ENCODE measurements around the gene ARL2.
"Not testable (repeated sequence)": the region's sequence is repeated elsewhere in the genome, so short reads cannot be mapped to it uniquely, and the experiment has no call there.

ARL2 gene

GRCh38 chr11:65013888-65014725 lies at the start of gene ARL2:
ARL2 (plus strand) TSS chr11:65014160; CDS start chr11:65014208, 48 bp downstream.
- ATAC-seq = peak; percentile 79 to 82

- no peak for ATAC-seq
Measured at GRCh38 chr11:64967375-64967774, 46.6 kb upstream of the ARL2 start.

GRCh38 chr11:64969209-64969608 lies 44.8 kb upstream of the ARL2 start:
- ATAC-seq = no peak

- ATAC-seq = peak; percentile 74
Measured at GRCh38 chr11:64970731-64971151, 43.2 kb upstream of the ARL2 start.

GRCh38 chr11:64971421-64972233 lies 42.3 kb upstream of the ARL2 start, which contains the start of gene MAJIN:
MAJIN (minus strand) TSS chr11:64972108; CDS start chr11:64959405, 12,703 bp downstream.
- ATAC-seq = peak; percentile 66 to 73

- no peak for ATAC-seq
Measured at GRCh38 chr11:64974124-64974523, 39.8 kb upstream of the ARL2 start.

GRCh38 chr11:64976651-64977050 lies 37.3 kb upstream of the ARL2 start:
- ATAC-seq = no peak

- not testable (repeated sequence) for ATAC-seq
Measured at GRCh38 chr11:64983339-64983738, 30.6 kb upstream of the ARL2 start.

- no peak for ATAC-seq
Measured at GRCh38 chr11:64987998-64988854, 25.7 kb upstream of the ARL2 start.

GRCh38 chr11:64989416-64989815 lies 24.5 kb upstream of the ARL2 start:
- ATAC-seq = no peak

GRCh38 chr11:64990222-64990923 lies 23.6 kb upstream of the ARL2 start:
- ATAC-seq = no peak

GRCh38 chr11:64994318-64994717 lies 19.6 kb upstream of the ARL2 start:
- no peak for ATAC-seq

GRCh38 chr11:64996327-64996709 lies 17.6 kb upstream of the ARL2 start:
- no peak for ATAC-seq

GRCh38 chr11:64996710-64997380 lies 17.1 kb upstream of the ARL2 start, which contains the start of gene BATF2:
BATF2 (minus strand) TSS chr11:64996971; CDS start chr11:64996914, 57 bp downstream.
- peak in 1 of 2 donors; percentile 20 for ATAC-seq

GRCh38 chr11:64998141-64998540 lies 15.8 kb upstream of the ARL2 start:
- no peak for ATAC-seq

GRCh38 chr11:64998690-64999431 lies 15.1 kb upstream of the ARL2 start:
- ATAC-seq = peak in 1 of 2 donors; percentile 28

- ATAC-seq = no peak
Measured at GRCh38 chr11:64999478-64999877, 14.5 kb upstream of the ARL2 start.

- ATAC-seq = no peak
Measured at GRCh38 chr11:65002706-65003105, 11.3 kb upstream of the ARL2 start.

- no peak for ATAC-seq
Measured at GRCh38 chr11:65003282-65003681, 10.7 kb upstream of the ARL2 start.

GRCh38 chr11:65003968-65004367 lies 10.0 kb upstream of the ARL2 start:
- not testable (repeated sequence) for ATAC-seq

Measured in activated CD4-positive, CD25-positive, alpha-beta regulatory T cell treated with anti-CD3 and anti-CD28 coated beads, Interleukin-2, amount 50 U/mL, for 24 hours (primary cell).